DOHH2 (cell line): ENCODE measurements around the gene TXNDC2.

Source experiments
- H3F3A ChIP-seq: fragments of 200-600 bp; sonication (generic), shearing (Covaris generic); 2 replicates; pipeline ENCODE4 v1.6.0; 2016; ENCODE audit warnings: antibody characterized with exemption, mild to moderate bottlenecking; ENCODE audit not compliant: control insufficient read depth, insufficient read depth
- H3K27ac ChIP-seq: fragments of 200-600 bp; sonication (generic); 2 replicates; pipeline ENCODE4 v1.5.1; 2014; ENCODE audit warnings: low read depth, mild to moderate bottlenecking, low read length, moderate library complexity
- H3K27me3 ChIP-seq: fragments of 200-600 bp; sonication (generic); 2 replicates; pipeline ENCODE4 v1.6.1; 2014; ENCODE audit warnings: mild to moderate bottlenecking, low read length, mixed read lengths; ENCODE audit not compliant: control insufficient read depth
- H3K36me3 ChIP-seq: fragments of 200-600 bp; sonication (generic); 2 replicates; pipeline ENCODE4 v1.6.1; 2014; ENCODE audit warnings: mild to moderate bottlenecking, low read length, moderate library complexity, mixed read lengths; ENCODE audit not compliant: control insufficient read depth
- H3K4me1 ChIP-seq: fragments of 200-600 bp; sonication (generic); 2 replicates; pipeline ENCODE4 v1.6.1; 2014; ENCODE audit warnings: mild to moderate bottlenecking, low read length, mixed read lengths; ENCODE audit not compliant: control insufficient read depth
- H3K4me2 ChIP-seq: fragments of 200-600 bp; sonication (generic); 2 replicates; pipeline ENCODE4 v1.6.0; 2014; ENCODE audit warnings: mild to moderate bottlenecking, low read length, moderate library complexity
- H3K4me3 ChIP-seq: fragments of 200-600 bp; sonication (generic); 2 replicates; pipeline ENCODE4 v1.5.1; 2014; ENCODE audit warnings: mild to moderate bottlenecking, low read length, mixed read lengths
- H3K79me2 ChIP-seq: fragments of 200-600 bp; sonication (generic); 2 replicates; pipeline ENCODE4 v1.6.1; 2014; ENCODE audit warnings: mild to moderate bottlenecking, low read length, mixed read lengths; ENCODE audit not compliant: control insufficient read depth
- H3K9me2 ChIP-seq: fragments of 200-600 bp; sonication (generic); replicated peaks from 2 replicates; pipeline ENCODE4 v1.6.1; 2014; ENCODE audit warnings: mild to moderate bottlenecking, low read length, mixed read lengths; ENCODE audit not compliant: control insufficient read depth
- H3K9me3 ChIP-seq: fragments of 200-600 bp; sonication (generic); 2 replicates; pipeline ENCODE4 v1.6.1; 2014; ENCODE audit warnings: antibody characterized with exemption, low read length, mixed read lengths; ENCODE audit not compliant: control insufficient read depth, insufficient read depth
- H4K20me1 ChIP-seq: fragments of 200-600 bp; sonication (generic); 2 replicates; pipeline ENCODE4 v1.6.0; 2014; ENCODE audit warnings: low read depth, mild to moderate bottlenecking, antibody characterized with exemption, low read length, moderate library complexity; ENCODE audit not compliant: control insufficient read depth, insufficient read depth
- EZH2phosphoT487 ChIP-seq: fragments of 200-600 bp; sonication (generic); IDR thresholded peaks from 2 replicates; pipeline ENCODE4 v1.6.1; 2017; ENCODE audit warnings: borderline replicate concordance, mild to moderate bottlenecking, antibody characterized with exemption, low read length, moderate library complexity, mixed read lengths
- TF ChIP-seq, protein P1 (sequence below): fragments of 200-600 bp; sonication (generic); IDR thresholded peaks from one replicate; pipeline ENCODE4 v1.5.1; 2014; ENCODE audit warnings: antibody characterized with exemption, mild to moderate bottlenecking, low read depth, low read length; ENCODE audit not compliant: poor library complexity, severe bottlenecking

The TXNDC2 gene

DNA sequence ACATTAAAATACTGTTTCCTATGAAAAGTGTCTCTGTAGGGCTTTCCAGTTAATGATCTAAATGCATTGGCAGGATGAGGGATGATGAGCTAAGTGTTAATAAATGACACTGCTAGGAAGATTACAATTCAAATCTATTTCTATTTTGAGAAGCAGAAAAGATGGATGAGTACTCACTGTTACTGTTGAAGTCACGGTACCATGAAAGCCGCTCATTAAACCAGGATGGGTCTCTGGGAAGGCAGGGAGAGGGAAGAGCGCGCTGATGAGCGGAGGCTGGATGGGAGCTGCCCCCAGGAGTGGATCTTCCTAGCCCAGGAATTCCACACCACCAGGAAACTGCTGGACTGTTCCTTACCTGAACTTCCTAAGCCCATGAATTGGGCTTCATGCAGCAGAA, 27.1 kb upstream of the TXNDC2 start:
- no peaks in the 10 kb centered on the region for H3K4me1 ChIP-seq
- H3K79me2 ChIP-seq: no peaks in the 10 kb centered on the region
- H4K20me1 ChIP-seq: no peaks in the 10 kb centered on the region
- no peaks in the 10 kb centered on the region for H3K36me3 ChIP-seq
- H3K4me2 ChIP-seq: no peak overlapping the region
- TF ChIP-seq, protein P1, sequence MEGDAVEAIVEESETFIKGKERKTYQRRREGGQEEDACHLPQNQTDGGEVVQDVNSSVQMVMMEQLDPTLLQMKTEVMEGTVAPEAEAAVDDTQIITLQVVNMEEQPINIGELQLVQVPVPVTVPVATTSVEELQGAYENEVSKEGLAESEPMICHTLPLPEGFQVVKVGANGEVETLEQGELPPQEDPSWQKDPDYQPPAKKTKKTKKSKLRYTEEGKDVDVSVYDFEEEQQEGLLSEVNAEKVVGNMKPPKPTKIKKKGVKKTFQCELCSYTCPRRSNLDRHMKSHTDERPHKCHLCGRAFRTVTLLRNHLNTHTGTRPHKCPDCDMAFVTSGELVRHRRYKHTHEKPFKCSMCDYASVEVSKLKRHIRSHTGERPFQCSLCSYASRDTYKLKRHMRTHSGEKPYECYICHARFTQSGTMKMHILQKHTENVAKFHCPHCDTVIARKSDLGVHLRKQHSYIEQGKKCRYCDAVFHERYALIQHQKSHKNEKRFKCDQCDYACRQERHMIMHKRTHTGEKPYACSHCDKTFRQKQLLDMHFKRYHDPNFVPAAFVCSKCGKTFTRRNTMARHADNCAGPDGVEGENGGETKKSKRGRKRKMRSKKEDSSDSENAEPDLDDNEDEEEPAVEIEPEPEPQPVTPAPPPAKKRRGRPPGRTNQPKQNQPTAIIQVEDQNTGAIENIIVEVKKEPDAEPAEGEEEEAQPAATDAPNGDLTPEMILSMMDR: no peak
- no peak for TF ChIP-seq EZH2phosphoT487
- no peaks in the 10 kb centered on the region for H3F3A ChIP-seq
- H3K9me2 ChIP-seq: no peaks in the 10 kb centered on the region
- no peaks in the 10 kb centered on the region for H3K9me3 ChIP-seq
- H3K4me3 ChIP-seq: no peak overlapping the region
- H3K27me3 ChIP-seq: peaks cover 8% of the 10 kb centered on the region; the same call in 1 of the 2 replicates
- no peak overlapping the region for H3K27ac ChIP-seq

DNA sequence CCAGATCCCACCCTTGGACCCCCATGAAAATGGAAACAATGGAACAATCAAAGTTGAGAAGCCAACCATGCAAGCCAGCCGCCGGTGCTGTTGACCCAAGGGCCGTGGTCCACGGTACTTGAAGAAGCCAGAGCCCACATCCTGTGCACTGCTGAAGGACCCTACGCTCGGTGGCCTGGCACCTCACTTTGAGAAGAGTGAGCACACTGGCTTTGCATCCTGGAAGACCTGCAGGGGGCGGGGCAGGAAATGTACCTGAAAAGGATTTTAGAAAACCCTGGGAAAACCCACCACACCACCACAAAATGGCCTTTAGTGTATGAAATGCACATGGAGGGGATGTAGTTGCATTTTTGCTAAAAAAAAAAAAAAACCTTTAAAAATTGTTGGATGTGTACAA, 26.5 kb upstream of the TXNDC2 start:
- Histone ChIP-seq H4K20me1 (no peaks in the 10 kb centered on the region), H3F3A (no peaks in the 10 kb centered on the region), H3K9me2 (no peaks in the 10 kb centered on the region), H3K4me1 (no peaks in the 10 kb centered on the region), H3K36me3 (no peaks in the 10 kb centered on the region), H3K27me3 (peaks cover 8% of the 10 kb centered on the region; the same call in 1 of the 2 replicates), H3K4me2 (no peak overlapping the region), H3K27ac (no peak overlapping the region), H3K4me3 (no peak overlapping the region), H3K79me2 (no peaks in the 10 kb centered on the region), H3K9me3 (no peaks in the 10 kb centered on the region)
- TF ChIP-seq, protein P1: no peak
- no peak for TF ChIP-seq EZH2phosphoT487

DNA sequence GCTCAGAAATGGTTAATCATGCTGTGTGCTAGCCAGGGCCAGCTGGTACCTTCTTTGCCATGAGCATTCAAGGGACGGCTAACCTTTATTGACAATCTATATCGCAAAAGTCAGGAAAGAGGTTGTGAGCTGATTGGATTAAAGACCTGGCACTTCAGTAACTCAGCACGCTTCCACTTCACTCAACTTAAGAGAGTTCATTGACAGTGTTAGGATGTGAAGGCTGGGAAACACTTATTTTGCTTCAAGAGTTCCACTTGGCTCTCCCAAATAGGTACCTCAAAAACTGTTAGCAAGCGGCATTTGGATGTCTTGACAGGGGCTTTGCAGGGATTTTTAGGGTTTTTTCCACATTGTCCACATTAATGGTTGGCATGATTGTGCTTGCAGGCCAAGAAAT, 25.1 kb upstream of the TXNDC2 start:
- no peaks in the 10 kb centered on the region for H3K4me1 ChIP-seq
- no peak overlapping the region for H3K4me2 ChIP-seq
- no peaks in the 10 kb centered on the region for H3F3A ChIP-seq
- H3K79me2 ChIP-seq: no peaks in the 10 kb centered on the region
- no peaks in the 10 kb centered on the region for H4K20me1 ChIP-seq
- H3K27ac ChIP-seq: no peak overlapping the region
- no peak overlapping the region for H3K4me3 ChIP-seq
- H3K9me2 ChIP-seq: no peaks in the 10 kb centered on the region
- peaks cover 8% of the 10 kb centered on the region; the same call in 1 of the 2 replicates for H3K27me3 ChIP-seq
- peaks cover 3% of the 10 kb centered on the region; the same call in 1 of the 2 replicates for H3K9me3 ChIP-seq
- TF ChIP-seq EZH2phosphoT487: no peak
- TF ChIP-seq, protein P1: no peak
- H3K36me3 ChIP-seq: no peaks in the 10 kb centered on the region
